ENCODE measurements around the gene RPS29.
"Not testable (repeated sequence)": the region's sequence is repeated elsewhere in the genome, so short reads cannot be mapped to it uniquely, and the experiment has no call there.

- TF ChIP-seq, protein P1, sequence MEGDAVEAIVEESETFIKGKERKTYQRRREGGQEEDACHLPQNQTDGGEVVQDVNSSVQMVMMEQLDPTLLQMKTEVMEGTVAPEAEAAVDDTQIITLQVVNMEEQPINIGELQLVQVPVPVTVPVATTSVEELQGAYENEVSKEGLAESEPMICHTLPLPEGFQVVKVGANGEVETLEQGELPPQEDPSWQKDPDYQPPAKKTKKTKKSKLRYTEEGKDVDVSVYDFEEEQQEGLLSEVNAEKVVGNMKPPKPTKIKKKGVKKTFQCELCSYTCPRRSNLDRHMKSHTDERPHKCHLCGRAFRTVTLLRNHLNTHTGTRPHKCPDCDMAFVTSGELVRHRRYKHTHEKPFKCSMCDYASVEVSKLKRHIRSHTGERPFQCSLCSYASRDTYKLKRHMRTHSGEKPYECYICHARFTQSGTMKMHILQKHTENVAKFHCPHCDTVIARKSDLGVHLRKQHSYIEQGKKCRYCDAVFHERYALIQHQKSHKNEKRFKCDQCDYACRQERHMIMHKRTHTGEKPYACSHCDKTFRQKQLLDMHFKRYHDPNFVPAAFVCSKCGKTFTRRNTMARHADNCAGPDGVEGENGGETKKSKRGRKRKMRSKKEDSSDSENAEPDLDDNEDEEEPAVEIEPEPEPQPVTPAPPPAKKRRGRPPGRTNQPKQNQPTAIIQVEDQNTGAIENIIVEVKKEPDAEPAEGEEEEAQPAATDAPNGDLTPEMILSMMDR (IDR thresholded peaks at IDR 0.05 in 8 of 11, conservative IDR thresholded peaks at IDR 0.05 in 3 of 11), result not testable (repeated sequence)
- TF ChIP-seq POLR2AphosphoS5, POLR2A (IDR thresholded peaks at IDR 0.05): not testable (repeated sequence)
Observed at GRCh38 chr14:49619273-49619672, 33.1 kb upstream of the RPS29 start.
